Suppressor macrophage treated with lipopolysaccharide for 1 hour (primary cell): ENCODE data around the gene SERPINA4.

Source experiments
- DNase-seq, 3 donors: peaks; one replicate each; pipeline ENCODE4 v3.0.0-alpha.2; 2020 to 2022

SERPINA4 gene

GRCh38 chr14:94543449-94544124 is 17.7 kb upstream of the SERPINA4 start:
- no peak for DNase-seq

DNA sequence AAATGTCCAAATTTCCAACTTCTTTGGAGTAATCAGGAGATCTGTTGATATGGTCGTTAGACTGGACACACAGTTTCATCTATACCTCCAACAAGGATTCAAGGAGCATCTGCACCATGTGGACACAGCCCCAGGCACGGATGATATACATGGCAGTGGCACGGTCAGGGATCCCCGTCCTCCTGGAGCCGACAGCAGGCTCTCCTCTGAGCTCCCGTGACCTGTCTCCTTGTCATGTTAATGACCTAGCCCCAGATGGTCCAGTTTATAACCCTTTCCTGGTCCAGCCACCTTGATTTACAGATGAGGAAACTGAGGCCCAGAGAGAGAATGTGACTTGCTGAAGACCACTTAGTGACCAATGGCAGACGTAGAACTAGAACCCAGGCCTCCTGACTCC is 16.5 kb upstream of the SERPINA4 start:
- no peak for DNase-seq

- no peak for DNase-seq
Measured at GRCh38 chr14:94545131-94545841, 16.0 kb upstream of the SERPINA4 start.

DNA sequence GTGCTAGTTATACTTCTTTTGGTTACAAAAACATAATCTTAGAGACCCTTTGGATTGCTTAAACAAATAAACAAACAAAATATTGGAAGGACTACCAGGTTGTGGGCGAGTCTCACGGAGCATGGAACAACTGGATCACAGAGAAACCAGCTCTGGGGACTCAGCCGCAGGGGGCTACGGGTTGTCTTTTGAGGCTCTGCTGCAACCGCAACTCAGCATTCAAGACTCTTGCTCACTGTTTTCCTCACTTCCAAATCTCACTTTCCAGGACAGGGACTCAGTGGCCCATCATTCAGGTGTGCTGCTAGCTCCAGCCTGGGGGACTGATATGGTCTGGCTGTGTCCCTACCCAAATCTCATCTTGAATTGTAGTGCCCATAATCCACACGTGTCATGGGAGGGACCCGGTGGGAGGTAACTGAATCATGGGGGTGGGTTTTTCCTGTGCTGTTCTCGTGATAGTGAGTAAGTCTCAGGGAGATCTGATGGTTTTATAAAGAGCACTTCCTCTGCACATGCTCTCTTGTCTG is 14.0 kb upstream of the SERPINA4 start:
- no peak for DNase-seq

DNA sequence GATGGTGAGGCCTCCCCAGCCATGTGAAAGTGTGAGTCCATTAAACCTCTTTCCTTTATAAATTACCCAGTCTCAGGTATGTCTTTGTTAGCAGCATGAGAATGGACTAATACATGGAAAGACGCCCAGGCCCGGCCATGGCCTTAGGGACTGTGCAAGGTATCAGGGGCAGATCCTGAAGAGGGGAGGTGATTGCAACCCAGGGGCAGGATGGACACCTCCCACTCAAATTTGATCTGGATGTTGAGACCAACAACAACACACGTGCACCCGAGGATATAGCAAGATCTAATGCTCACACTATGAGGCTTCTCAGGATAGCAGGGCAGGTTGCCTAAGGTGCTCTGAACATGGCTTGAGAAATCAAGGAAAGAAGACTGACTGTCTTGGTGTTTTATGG is 13.5 kb upstream of the SERPINA4 start:
- no peak for DNase-seq

GRCh38 chr14:94548131-94548998 is 12.9 kb upstream of the SERPINA4 start:
- no peak for DNase-seq

GRCh38 chr14:94548999-94549985 is 11.9 kb upstream of the SERPINA4 start:
- DNase-seq = peak; percentile 58 to 75 (median 64)

- no peak for DNase-seq
Measured at GRCh38 chr14:94550041-94550440, 11.2 kb upstream of the SERPINA4 start.

GRCh38 chr14:94555991-94556390 is 5.3 kb upstream of the SERPINA4 start:
- no peak for DNase-seq

DNA sequence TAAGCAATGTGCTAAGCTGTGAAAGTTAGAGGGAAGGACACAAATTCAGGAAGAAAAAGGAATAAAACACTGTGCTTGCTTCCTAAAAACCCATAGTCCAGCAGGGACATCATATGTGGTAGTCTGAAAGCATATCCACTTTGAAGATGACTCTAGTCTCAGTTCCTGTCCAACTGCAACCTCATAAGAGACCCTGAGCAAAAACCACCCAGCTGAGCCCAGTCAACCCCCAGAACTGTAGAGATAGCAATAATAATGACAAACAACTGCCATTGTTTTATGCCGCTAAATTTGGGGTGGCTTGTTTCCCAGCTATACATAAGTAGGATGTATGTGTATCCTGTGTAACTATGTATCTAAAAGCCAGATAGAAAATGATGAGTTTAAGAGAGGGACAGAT is 3.9 kb upstream of the SERPINA4 start:
- DNase-seq = no peak

- no peak for DNase-seq
Measured at GRCh38 chr14:94558842-94559241, 2.4 kb upstream of the SERPINA4 start.

DNA sequence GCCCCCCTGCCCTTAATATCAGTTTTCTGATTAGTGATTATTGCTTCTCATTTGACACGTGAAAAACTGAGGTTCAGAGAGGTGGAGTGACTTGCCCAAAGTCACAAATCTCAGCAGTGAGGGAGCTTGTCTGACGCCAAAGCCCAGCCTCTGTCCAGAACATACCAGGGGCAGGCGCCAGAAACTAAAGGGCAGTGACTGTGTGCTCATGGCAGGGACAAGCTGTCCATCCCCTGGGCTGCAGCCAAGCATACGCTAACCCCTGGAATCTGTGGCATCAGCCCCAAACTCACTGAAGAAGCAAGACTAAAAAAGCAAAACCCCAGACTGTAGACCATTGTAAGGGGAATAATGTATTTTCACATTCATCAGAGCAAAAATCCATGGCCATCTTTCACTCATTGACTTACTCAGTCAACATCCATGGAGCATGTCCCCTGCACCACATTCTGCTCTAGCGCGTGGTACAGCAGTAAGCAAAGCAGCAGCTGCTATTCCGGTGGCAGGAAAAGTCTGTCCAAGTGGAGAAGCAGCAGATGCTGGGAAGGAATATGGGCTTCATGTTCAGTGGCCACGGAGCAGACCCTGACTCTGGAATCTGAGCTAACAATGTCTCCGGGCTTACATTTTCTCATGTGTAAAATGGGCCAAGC is 1.5 kb upstream of the SERPINA4 start:
- DNase-seq = no peak

GRCh38 chr14:94560291-94560665 is 964 bp upstream of the SERPINA4 start:
- no peak for DNase-seq

GRCh38 chr14:94561656-94562010 is 391 bp downstream of the SERPINA4 start:
- DNase-seq = no peak

DNA sequence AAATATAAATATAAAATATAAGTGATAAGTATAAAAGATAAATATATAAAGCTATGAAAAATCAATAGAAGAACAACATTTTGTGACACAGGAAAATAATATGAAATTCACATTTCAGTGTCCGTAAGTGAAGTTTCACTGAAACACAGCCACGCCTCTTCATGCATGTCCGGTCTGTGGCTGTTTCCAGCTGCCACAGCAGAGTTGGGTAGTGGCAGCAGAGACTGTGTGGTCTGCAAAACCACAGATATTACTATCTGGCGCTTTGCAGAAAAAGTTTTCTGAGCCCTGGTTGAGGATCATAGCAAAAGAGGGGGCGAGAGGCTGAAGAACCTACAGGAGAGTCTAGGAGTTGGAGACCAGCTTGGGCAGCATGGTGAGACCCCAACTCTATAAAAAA is 780 bp downstream of the SERPINA4 start:
- DNase-seq = no peak

- DNase-seq = no peak
Measured at GRCh38 chr14:94562941-94563883, 2.0 kb downstream of the SERPINA4 start.

DNA sequence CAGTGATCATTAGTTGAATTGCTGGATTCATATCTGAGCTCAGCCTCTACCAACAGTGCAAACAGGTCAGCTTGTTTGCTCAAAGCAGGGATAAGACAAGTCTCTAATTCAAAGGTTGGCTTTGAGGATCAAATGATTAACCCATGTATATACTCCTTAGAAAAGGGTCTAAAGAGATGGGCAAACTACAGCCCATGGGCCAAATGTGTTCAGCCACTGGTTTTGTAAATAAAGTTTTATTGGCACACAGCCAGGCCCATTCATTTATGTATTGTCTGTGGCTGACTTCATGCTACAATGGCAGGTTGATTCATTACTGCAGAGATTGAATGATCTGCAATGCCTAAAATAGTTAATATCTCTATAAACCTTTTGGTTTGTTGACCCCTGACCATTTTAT is 3.1 kb downstream of the SERPINA4 start:
- DNase-seq = no peak

DNA sequence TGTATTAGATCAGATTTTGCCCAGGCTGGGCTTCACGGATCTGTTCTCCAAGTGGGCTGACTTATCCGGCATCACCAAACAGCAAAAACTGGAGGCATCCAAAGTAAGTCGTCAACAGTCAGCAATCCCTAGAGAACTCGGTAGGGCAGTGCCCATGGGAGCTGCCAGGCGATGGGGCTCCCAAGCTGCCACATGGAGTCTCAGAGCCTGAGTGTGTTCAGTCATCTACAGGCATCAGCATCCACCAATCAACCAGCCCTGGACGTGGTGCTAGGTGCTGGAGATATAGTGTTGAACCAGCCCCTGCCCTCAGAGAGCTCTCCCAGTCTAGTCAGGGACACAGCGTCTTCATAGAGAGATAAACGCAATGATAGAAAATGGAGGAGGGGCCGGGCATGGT is 6.9 kb downstream of the SERPINA4 start:
- no peak for DNase-seq

DNA sequence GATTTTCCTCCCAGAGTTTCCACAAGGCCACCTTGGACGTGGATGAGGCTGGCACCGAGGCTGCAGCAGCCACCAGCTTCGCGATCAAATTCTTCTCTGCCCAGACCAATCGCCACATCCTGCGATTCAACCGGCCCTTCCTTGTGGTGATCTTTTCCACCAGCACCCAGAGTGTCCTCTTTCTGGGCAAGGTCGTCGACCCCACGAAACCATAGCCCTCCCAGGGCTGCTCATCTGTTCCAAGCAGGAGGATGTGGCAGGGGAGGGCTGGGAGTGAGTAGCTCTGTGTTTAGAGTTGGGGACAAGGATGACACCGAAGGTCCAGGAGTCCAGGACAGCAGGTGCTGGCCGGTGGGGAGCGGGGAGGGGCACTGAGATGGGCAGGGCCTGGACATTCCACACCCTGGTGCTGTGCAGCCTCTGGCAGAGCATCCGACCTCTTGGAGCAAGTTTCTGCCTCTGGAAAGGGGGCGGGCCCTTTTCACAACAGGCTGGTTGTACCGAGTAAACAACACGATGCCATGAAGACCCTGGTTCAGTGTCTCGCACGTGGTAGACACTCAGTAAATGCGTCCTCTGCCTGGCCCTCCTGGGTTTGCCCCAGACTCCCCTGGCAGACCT is 8.2 kb downstream of the SERPINA4 start:
- DNase-seq = no peak

- no peak for DNase-seq
Measured at GRCh38 chr14:94570002-94570400, 8.8 kb downstream of the SERPINA4 start.
